Tibial artery (tissue), 4 donors: ENCODE results near the gene TTLL11.

Source experiments
- DNase-seq, 2 donors: peaks; one replicate each; pipeline ENCODE4 v3.0.0-alpha.2; 2019
- H3K27ac ChIP-seq, 2 donors: fragments of 200-600 bp; sonication (generic) in 1 of 2; 1 replicate in 1 of 2; 2 replicates in 1 of 2; pipeline ENCODE4 v1.5.1; 2018 to 2019; ENCODE audit warnings: mild to moderate bottlenecking in 1 of 2
- H3K27me3 ChIP-seq, 2 donors: fragments of 200-600 bp; sonication (generic) in 1 of 2; one replicate each; pipeline versions ENCODE4 v1.5.1 to v1.6.0; 2016 to 2019
- H3K36me3 ChIP-seq, 3 donors: fragments of 200-600 bp; sonication (generic) in 2 of 3; one replicate each; pipeline ENCODE4 v1.5.1; 2016 to 2019; ENCODE audit warnings: mild to moderate bottlenecking in 2 of 3
- H3K4me1 ChIP-seq, 4 donors: fragments of 200-600 bp; sonication (generic) in 2 of 4; 1 replicate in 3 of 4; 2 replicates in 1 of 4; pipeline ENCODE4 v1.5.1; 2016 to 2019
- H3K4me3 ChIP-seq, 2 donors: fragments of 200-600 bp; sonication (generic) in 1 of 2; 1 replicate in 1 of 2; 2 replicates in 1 of 2; pipeline ENCODE4 v1.5.1; 2018 to 2019; ENCODE audit warnings: mild to moderate bottlenecking in 2 of 2
- H3K9me3 ChIP-seq, 3 donors: fragments of 200-600 bp; sonication (generic) in 1 of 3; one replicate each; pipeline ENCODE4 v1.5.1; 2016 to 2019
- CTCF ChIP-seq, 2 experiments: fragments of 200-600 bp in 1 of 2; fragments of 450-650 bp in 1 of 2; IDR thresholded peaks; one replicate each; pipeline ENCODE4 v1.5.1; 2017 to 2019; ENCODE audit warnings: antibody characterized with exemption in 2 of 2, mild to moderate bottlenecking in 1 of 2, moderate library complexity in 1 of 2
- intact Hi-C: fragments of 100-400 bp; cut with DNase I; formaldehyde crosslinking; loops from one replicate; pipeline ENCODE4 v1.15.0; 2023; ENCODE audit warnings: low total_unique reads

TTLL11 gene

GRCh38 chr9:121915304-121915625 is 177.8 kb downstream of the TTLL11 start:
- Histone ChIP-seq H3K36me3 (peaks cover 0 to 13% (median 11%) of the 10 kb centered on the region in 3 donors), H3K9me3 (no peaks in the 10 kb centered on the region), H3K27me3 (no peaks in the 10 kb centered on the region), H3K4me3 (no peak overlapping the region), H3K4me1 (no peaks in the 10 kb centered on the region), H3K27ac (no peak overlapping the region)
- intact Hi-C loops = no loop called here
- no peak for DNase-seq
- no peak for TF ChIP-seq CTCF (IDR thresholded peaks at IDR 0.05)

- TF ChIP-seq CTCF (IDR thresholded peaks at IDR 0.05) = no peak
- no peak overlapping the region for H3K27ac ChIP-seq
- H3K36me3 ChIP-seq = peaks cover 0 to 13% (median 11%) of the 10 kb centered on the region in 3 donors
- no peak for DNase-seq
- intact Hi-C loops = no loop called here
- H3K27me3 ChIP-seq = no peaks in the 10 kb centered on the region
- H3K4me3 ChIP-seq = no peak overlapping the region
- no peaks in the 10 kb centered on the region for H3K4me1 ChIP-seq
- H3K9me3 ChIP-seq = no peaks in the 10 kb centered on the region
Measured at GRCh38 chr9:121914604-121915303, 178.4 kb downstream of the TTLL11 start.

- Histone ChIP-seq H3K4me3 (no peak overlapping the region), H3K27me3 (no peaks in the 10 kb centered on the region), H3K9me3 (no peaks in the 10 kb centered on the region), H3K27ac (no peak overlapping the region), H3K36me3 (peaks cover 0 to 13% (median 11%) of the 10 kb centered on the region in 3 donors), H3K4me1 (no peaks in the 10 kb centered on the region)
- no peak for DNase-seq
- no peak for TF ChIP-seq CTCF (IDR thresholded peaks at IDR 0.05)
- intact Hi-C loops = no loop called here
Measured at GRCh38 chr9:121914017-121914595, 179.0 kb downstream of the TTLL11 start.

- no peak for DNase-seq
- intact Hi-C loops = no loop called here
- Histone ChIP-seq H3K36me3 (peaks cover 0 to 13% (median 11%) of the 10 kb centered on the region in 3 donors), H3K9me3 (no peaks in the 10 kb centered on the region), H3K27ac (no peak overlapping the region), H3K27me3 (no peaks in the 10 kb centered on the region), H3K4me3 (no peak overlapping the region), H3K4me1 (no peaks in the 10 kb centered on the region)
- TF ChIP-seq CTCF (IDR thresholded peaks at IDR 0.05) = no peak
Measured at GRCh38 chr9:121912812-121913627, 180.1 kb downstream of the TTLL11 start.

GRCh38 chr9:121910491-121911040 is 182.5 kb downstream of the TTLL11 start:
- no peaks in the 10 kb centered on the region for H3K9me3 ChIP-seq
- H3K4me3 ChIP-seq = no peak overlapping the region
- DNase-seq = no peak
- intact Hi-C loops = no loop called here
- H3K4me1 ChIP-seq = no peaks in the 10 kb centered on the region
- H3K27ac ChIP-seq = no peak overlapping the region
- no peaks in the 10 kb centered on the region for H3K27me3 ChIP-seq
- peaks cover 0 to 9% (median 6%) of the 10 kb centered on the region in 3 donors for H3K36me3 ChIP-seq
- TF ChIP-seq CTCF (IDR thresholded peaks at IDR 0.05) = no peak
